ENCODE measurements around the gene CDC42BPA. TPM values are rescaled to one million over a fixed set of nuclear protein-coding genes. Genes with fewer than 3 reads are reported as not detected.

CDC42BPA gene
- total and polyA plus RNA-seq, 2 experiments from 2014 or later, result 25.1 to 25.2 TPM

- H3K27me3 ChIP-seq, result no peaks in the 10 kb centered on the region
- DNase-seq (ENCODE audit: low read depth in 1 of 2, low spot score in 1 of 2), result no peak
- H3K4me1 ChIP-seq (ENCODE audit: low read depth), result no peaks in the 10 kb centered on the region
- peaks cover 32% of the 10 kb centered on the region for H3K36me3 ChIP-seq
- no peak overlapping the region for H3K27ac ChIP-seq
- H3K4me3 ChIP-seq, result no peak overlapping the region
- no peak for TF ChIP-seq CTCF (IDR thresholded peaks at IDR 0.05; ENCODE audit: low read depth, low read length)
- H3K9me3 ChIP-seq (ENCODE audit: low read depth), result no peaks in the 10 kb centered on the region
Observed at GRCh38 chr1:227035316-227035715, 283.0 kb downstream of the CDC42BPA start.

GRCh38 chr1:227033880-227034279 lies 284.4 kb downstream of the CDC42BPA start:
- H3K36me3 ChIP-seq, result peaks cover 34% of the 10 kb centered on the region

GRCh38 chr1:227032396-227032795 lies 285.9 kb downstream of the CDC42BPA start:
- Histone ChIP-seq H3K4me3 (no peak overlapping the region), H3K27me3 (no peaks in the 10 kb centered on the region), H3K9me3 (ENCODE audit: low read depth) (no peaks in the 10 kb centered on the region), H3K27ac (no peak overlapping the region), H3K4me1 (ENCODE audit: low read depth) (no peaks in the 10 kb centered on the region), H3K36me3 (peaks cover 37% of the 10 kb centered on the region)
- TF ChIP-seq CTCF (IDR thresholded peaks at IDR 0.05; ENCODE audit: low read depth, low read length), result no peak
- DNase-seq (ENCODE audit: low read depth in 1 of 2, low spot score in 1 of 2), result no peak

More at GRCh38 chr1:227033880-227034279, 284.4 kb downstream of the CDC42BPA start:
- no peak for TF ChIP-seq CTCF (IDR thresholded peaks at IDR 0.05; ENCODE audit: low read depth, low read length)
- no peak overlapping the region for H3K27ac ChIP-seq
- no peaks in the 10 kb centered on the region for H3K27me3 ChIP-seq
- DNase-seq (ENCODE audit: low read depth in 1 of 2, low spot score in 1 of 2), result no peak
- no peaks in the 10 kb centered on the region for H3K9me3 ChIP-seq (ENCODE audit: low read depth)
- H3K4me3 ChIP-seq, result no peak overlapping the region
- no peaks in the 10 kb centered on the region for H3K4me1 ChIP-seq (ENCODE audit: low read depth)

- H3K4me1 ChIP-seq (ENCODE audit: low read depth), result peaks cover under 1% of the 10 kb centered on the region
- no peak overlapping the region for H3K4me3 ChIP-seq
- no peak for TF ChIP-seq CTCF (IDR thresholded peaks at IDR 0.05; ENCODE audit: low read depth, low read length)
- H3K27ac ChIP-seq, result no peak overlapping the region
- no peaks in the 10 kb centered on the region for H3K27me3 ChIP-seq
- DNase-seq (ENCODE audit: low read depth in 1 of 2, low spot score in 1 of 2), result no peak
- peaks cover 14% of the 10 kb centered on the region for H3K36me3 ChIP-seq
- no peaks in the 10 kb centered on the region for H3K9me3 ChIP-seq (ENCODE audit: low read depth)
Observed at GRCh38 chr1:227016990-227017389, 301.3 kb downstream of the CDC42BPA start.

- no peak for TF ChIP-seq CTCF (IDR thresholded peaks at IDR 0.05; ENCODE audit: low read depth, low read length)
- H3K36me3 ChIP-seq, result peaks cover 4% of the 10 kb centered on the region
- H3K27ac ChIP-seq, result no peak overlapping the region
- no peaks in the 10 kb centered on the region for H3K27me3 ChIP-seq
- no peak for DNase-seq (ENCODE audit: low read depth in 1 of 2, low spot score in 1 of 2)
- no peaks in the 10 kb centered on the region for H3K9me3 ChIP-seq (ENCODE audit: low read depth)
- H3K4me1 ChIP-seq (ENCODE audit: low read depth), result peaks cover 5% of the 10 kb centered on the region
- no peak overlapping the region for H3K4me3 ChIP-seq
Observed at GRCh38 chr1:227010645-227011044, 307.6 kb downstream of the CDC42BPA start.

GRCh38 chr1:227009937-227010336 lies 308.4 kb downstream of the CDC42BPA start:
- H3K27me3 ChIP-seq, result no peaks in the 10 kb centered on the region
- no peak for DNase-seq (ENCODE audit: low read depth in 1 of 2, low spot score in 1 of 2)
- no peak overlapping the region for H3K4me3 ChIP-seq
- TF ChIP-seq CTCF (IDR thresholded peaks at IDR 0.05; ENCODE audit: low read depth, low read length), result no peak
- H3K27ac ChIP-seq, result no peak overlapping the region
- no peaks in the 10 kb centered on the region for H3K9me3 ChIP-seq (ENCODE audit: low read depth)
- H3K36me3 ChIP-seq, result no peaks in the 10 kb centered on the region
- H3K4me1 ChIP-seq (ENCODE audit: low read depth), result peaks cover 10% of the 10 kb centered on the region

Measured in cardiac muscle cell (in vitro differentiated cells and primary cell).